OCI-LY7 (cell line): Measurements from ENCODE around the gene PPP4R1. TPM values are rescaled to one million over a fixed set of nuclear protein-coding genes. Genes with fewer than 3 reads are reported as not detected.

ENCODE experiments used
- BruUV-seq: library from RNA; stranded (reverse); fragments of 400-500 nt; replicated peaks from 2 replicates; lab custom pipeline; 2021; lab: Mats Ljungman, UMichigan
- CTCF ChIA-PET: fragments of 300-600 bp; sonication (Branson Sonifier 250); formaldehyde crosslinking; loops from one replicate; lab custom pipeline; 2022; ENCODE audit warnings: antibody characterized with exemption; ENCODE audit not compliant: unreplicated experiment; lab: Charles Lee
- POLR2A ChIA-PET: fragments of 300-600 bp; sonication (Branson Sonifier 250); formaldehyde crosslinking; loops from one replicate; lab custom pipeline; 2022; ENCODE audit warnings: antibody characterized with exemption; lab: Charles Lee
- DNase-seq: peaks from one replicate; pipeline ENCODE4 v3.0.0-alpha.2; 2015; ENCODE audit warnings: low spot score
- H2AFZ ChIP-seq: fragments of 200-600 bp; sonication (generic), shearing (Covaris generic); 2 replicates; pipeline ENCODE4 v1.6.1; 2014; ENCODE audit warnings: mild to moderate bottlenecking, antibody characterized with exemption, low read length, moderate library complexity
- H3K27ac ChIP-seq: fragments of 200-600 bp; sonication (generic); 2 replicates; pipeline ENCODE4 v1.5.1; 2014; ENCODE audit warnings: mixed run types, low read depth, mild to moderate bottlenecking, moderate library complexity, low read length, inconsistent platforms; ENCODE audit not compliant: poor library complexity, severe bottlenecking
- H3K36me3 ChIP-seq: fragments of 200-600 bp; sonication (generic); 2 replicates; pipeline ENCODE4 v1.6.1; 2014; ENCODE audit warnings: mild to moderate bottlenecking, antibody characterized with exemption, low read length, moderate library complexity, mixed read lengths; ENCODE audit not compliant: insufficient read depth
- H3K4me1 ChIP-seq: fragments of 200-600 bp; sonication (generic); 2 replicates; pipeline ENCODE4 v1.5.1; 2014; ENCODE audit warnings: mild to moderate bottlenecking, low read length; ENCODE audit not compliant: insufficient read depth, poor library complexity, severe bottlenecking
- H3K4me2 ChIP-seq: fragments of 200-600 bp; sonication (generic); 2 replicates; pipeline ENCODE4 v1.6.1; 2014; ENCODE audit warnings: mild to moderate bottlenecking, low read length
- H3K4me3 ChIP-seq: fragments of 200-600 bp; sonication (generic); 2 replicates; pipeline ENCODE4 v1.5.1; 2014; ENCODE audit warnings: mild to moderate bottlenecking, low read depth, low read length; ENCODE audit not compliant: poor library complexity, severe bottlenecking
- H3K79me2 ChIP-seq: fragments of 200-600 bp; sonication (generic); 2 replicates; pipeline ENCODE4 v1.6.1; 2016; ENCODE audit warnings: low read depth, mild to moderate bottlenecking, low read length, moderate library complexity, mixed read lengths; ENCODE audit not compliant: insufficient read depth
- H3K9me2 ChIP-seq: fragments of 200-600 bp; sonication (generic); 2 replicates; pipeline ENCODE4 v1.6.1; 2016; ENCODE audit warnings: mild to moderate bottlenecking, low read length, mixed read lengths; ENCODE audit not compliant: insufficient read depth
- H3K9me3 ChIP-seq: fragments of 200-600 bp; sonication (generic); 2 replicates; pipeline ENCODE4 v1.6.1; 2014; ENCODE audit warnings: mild to moderate bottlenecking, mixed run types, low read length, mixed read lengths
- H4K20me1 ChIP-seq: fragments of 200-600 bp; sonication (generic); 2 replicates; pipeline ENCODE4 v1.6.1; 2014; ENCODE audit warnings: mild to moderate bottlenecking, antibody characterized with exemption, low read length, moderate library complexity, mixed read lengths; ENCODE audit not compliant: insufficient read depth
- CTCF ChIP-seq: fragments of 200-600 bp; sonication (generic); conservative IDR thresholded peaks from 2 replicates; pipeline ENCODE4 v1.5.1; 2014; ENCODE audit warnings: mild to moderate bottlenecking, antibody characterized with exemption, low read length, moderate library complexity, mixed read lengths
- EZH2phosphoT487 ChIP-seq: fragments of 200-600 bp; sonication (generic); IDR thresholded peaks from 2 replicates; pipeline ENCODE4 v1.6.1; 2018; ENCODE audit warnings: low read depth, borderline replicate concordance, mild to moderate bottlenecking, mixed run types, antibody characterized with exemption, low read length, moderate library complexity, mixed read lengths
- intact Hi-C: fragments of 100-400 bp; cut with micrococcal nuclease; formaldehyde crosslinking; loops from one replicate; pipeline ENCODE4 v1.10.0; 2022; ENCODE audit not compliant: unreplicated experiment
- total RNA-seq, 2 experiments: library from RNA; depleted of rRNA in 1 of 2; stranded (reverse); fragments of >200 nt in 1 of 2; shearing (Covaris generic) in 1 of 2; gene quantifications; 2 replicates each; pipeline ENCODE4 v1.2.3, GENCODE V29; 2014 to 2022

Gene PPP4R1
- total RNA-seq, 2 experiments from 2014 or later, result 64.9 to 72.4 TPM

- Histone ChIP-seq H3K4me1 (no peaks in the 10 kb centered on the region), H3K4me3 (no peak overlapping the region), H4K20me1 (no peaks in the 10 kb centered on the region), H3K9me2 (no peaks in the 10 kb centered on the region), H3K4me2 (no peak overlapping the region), H3K79me2 (no peaks in the 10 kb centered on the region), H3K27ac (no peak overlapping the region), H3K36me3 (peaks cover 82% of the 10 kb centered on the region), H3K9me3 (no peaks in the 10 kb centered on the region), H2AFZ (no peak overlapping the region)
- no TSS peak for BruUV-seq
- CTCF ChIA-PET, result no interaction called here
- TF ChIP-seq EZH2phosphoT487 (no peak), CTCF (no peak)
- no peak for DNase-seq
- POLR2A ChIA-PET, result no interaction called here
- intact Hi-C loops, result no loop called here
These were observed 77.8 kb downstream of the PPP4R1 start for GRCh38 chr18:9536354-9537152.

GRCh38 chr18:9535430-9535991, 78.8 kb downstream of the PPP4R1 start:
- H3K9me2 ChIP-seq, result no peaks in the 10 kb centered on the region
- no peaks in the 10 kb centered on the region for H3K4me1 ChIP-seq
- H3K27ac ChIP-seq, result no peak overlapping the region
- POLR2A ChIA-PET, result no interaction called here
- no TSS peak for BruUV-seq
- H2AFZ ChIP-seq, result no peak overlapping the region
- H3K4me3 ChIP-seq, result no peak overlapping the region
- no peak overlapping the region for H3K4me2 ChIP-seq
- TF ChIP-seq CTCF (no peak), EZH2phosphoT487 (no peak)
- no peaks in the 10 kb centered on the region for H3K9me3 ChIP-seq
- H4K20me1 ChIP-seq, result no peaks in the 10 kb centered on the region
- CTCF ChIA-PET, result no interaction called here
- H3K36me3 ChIP-seq, result peaks cover 91% of the 10 kb centered on the region
- intact Hi-C loops, result no loop called here
- DNase-seq, result no peak
- no peaks in the 10 kb centered on the region for H3K79me2 ChIP-seq

GRCh38 chr18:9534844-9535243, 79.5 kb downstream of the PPP4R1 start:
- Histone ChIP-seq H3K36me3 (peaks cover 91% of the 10 kb centered on the region), H3K9me3 (no peaks in the 10 kb centered on the region), H2AFZ (no peak overlapping the region), H3K27ac (no peak overlapping the region), H3K4me3 (no peak overlapping the region), H3K4me1 (no peaks in the 10 kb centered on the region), H3K4me2 (no peak overlapping the region), H3K9me2 (no peaks in the 10 kb centered on the region), H4K20me1 (no peaks in the 10 kb centered on the region), H3K79me2 (no peaks in the 10 kb centered on the region)
- intact Hi-C loops, result no loop called here
- TF ChIP-seq EZH2phosphoT487, result no peak
- no peak for TF ChIP-seq CTCF
- BruUV-seq, result no TSS peak
- ChIA-PET POLR2A (no interaction called here), CTCF (no interaction called here)
- no peak for DNase-seq
